Small intestine (tissue), 7 donors: ENCODE measurements around the gene SPCS2. TPM values are rescaled to one million over a fixed set of nuclear protein-coding genes. Genes with fewer than 3 reads are reported as not detected.
"Not testable (repeated sequence)": the region's sequence is repeated elsewhere in the genome, so short reads cannot be mapped to it uniquely, and the experiment has no call there.

Experiments used
- DNase-seq, 2 donors: peaks; one replicate each; pipeline versions ENCODE4 v3.0.0 to v3.0.0-alpha.2; 2013
- FAIRE-seq: peaks from 2 replicates; lab custom pipeline; 2012; peaks lifted over from hg19 to GRCh38; lab: Jason Lieb, UNC
- H3K27ac ChIP-seq, 3 donors: one replicate each; pipeline ENCODE4 v1.5.1; 2013; ENCODE audit warnings: low read length in 2 of 3, mild to moderate bottlenecking in 2 of 3, control low read depth in 1 of 3, inconsistent platforms in 1 of 3, low read depth in 1 of 3, moderate library complexity in 1 of 3
- H3K27me3 ChIP-seq, 3 donors: one replicate each; pipeline ENCODE4 v1.6.1; 2013; ENCODE audit warnings: low read length in 3 of 3, inconsistent platforms in 1 of 3; ENCODE audit not compliant: control insufficient read depth in 3 of 3, insufficient read depth in 3 of 3
- H3K36me3 ChIP-seq, 3 donors: one replicate each; pipeline ENCODE4 v1.6.1; 2013; ENCODE audit warnings: low read length in 3 of 3, inconsistent platforms in 1 of 3, low read depth in 1 of 3, mild to moderate bottlenecking in 1 of 3, moderate library complexity in 1 of 3; ENCODE audit not compliant: control insufficient read depth in 3 of 3, insufficient read depth in 2 of 3
- H3K4me1 ChIP-seq, 3 donors: one replicate each; pipeline ENCODE4 v1.6.1; 2013; ENCODE audit warnings: low read length in 2 of 3, inconsistent platforms in 1 of 3, low read depth in 1 of 3, mild to moderate bottlenecking in 1 of 3, moderate library complexity in 1 of 3; ENCODE audit not compliant: control insufficient read depth in 3 of 3, insufficient read depth in 2 of 3
- H3K4me3 ChIP-seq, 3 donors: one replicate each; pipeline ENCODE4 v1.5.1; 2013; ENCODE audit warnings: low read length in 3 of 3, control low read depth in 1 of 3, inconsistent platforms in 1 of 3, low read depth in 1 of 3, mild to moderate bottlenecking in 1 of 3, moderate library complexity in 1 of 3
- H3K9me3 ChIP-seq, 2 donors: one replicate each; pipeline ENCODE4 v1.6.1; 2013; ENCODE audit warnings: low read depth in 1 of 2, low read length in 1 of 2; ENCODE audit not compliant: control insufficient read depth in 2 of 2, insufficient read depth in 1 of 2
- WGBS, 3 donors: extraction: QIAGEN DNeasy Blood & Tissue Kit; methylation state at CpG; one replicate each; pipeline ENCODE4 v1.1.7; 2013; 5-methylcytosine and 5-hydroxymethylcytosine counted together
- polyA plus RNA-seq, 4 donors: library from polyadenylated mRNA; stranded (reverse) in 3 of 4; unstranded in 1 of 4; fragments of 200-250 nt in 3 of 4; fragments of 120-200 nt in 1 of 4; gene quantifications; one replicate each; pipeline versions ENCODE4 v1.2.1 to v1.2.3, GENCODE V29; 2013
- donor health status: healthy with polysubstance abuse.
- donor health status: control.
- donor health status: control.
- donor health status: Bipolar disorder and iron deficiency.
- donor health status: healthy.

The SPCS2 gene
- polyA plus RNA-seq, 4 donors: 37.3 to 210 (median 101) TPM

GRCh38 chr11:74952752-74953151 is 3.7 kb downstream of the SPCS2 start:
- DNase-seq (no peak), FAIRE-seq (no peak)
- Histone ChIP-seq H3K27me3 (no peaks in the 10 kb centered on the region), H3K4me1 (peaks cover 9 to 18% (median 12%) of the 10 kb centered on the region in 3 donors), H3K36me3 (peaks cover 0 to 8% (median 3%) of the 10 kb centered on the region in 3 donors), H3K4me3 (no peak overlapping the region), H3K27ac (no peak overlapping the region), H3K9me3 (no peaks in the 10 kb centered on the region)
- 71 to 76% (median 76%) methylated on average over 2 of the region's 2 CpGs for WGBS, 3 donors

GRCh38 chr11:74953451-74953850 is 4.4 kb downstream of the SPCS2 start:
- Histone ChIP-seq H3K27ac (peak overlapping the region in 1 of 3 donors; percentile 30), H3K4me3 (no peak overlapping the region), H3K4me1 (peaks cover 8 to 18% (median 9%) of the 10 kb centered on the region in 3 donors), H3K27me3 (no peaks in the 10 kb centered on the region), H3K36me3 (peaks cover 0 to 8% (median 3%) of the 10 kb centered on the region in 3 donors), H3K9me3 (no peaks in the 10 kb centered on the region)
- FAIRE-seq: no peak
- no peak for DNase-seq
- WGBS, 3 donors: 83 to 91% (median 84%) methylated on average over 5 of the region's 5 CpGs

GRCh38 chr11:74954199-74954598 is 5.1 kb downstream of the SPCS2 start:
- Histone ChIP-seq H3K27ac (peak overlapping the region in 1 of 3 donors; percentile 64), H3K36me3 (peaks cover 0 to 8% (median 3%) of the 10 kb centered on the region in 3 donors), H3K4me3 (no peak overlapping the region), H3K4me1 (peaks cover 8 to 18% (median 9%) of the 10 kb centered on the region in 3 donors), H3K27me3 (no peaks in the 10 kb centered on the region), H3K9me3 (no peaks in the 10 kb centered on the region)
- no peak for DNase-seq
- 90 to 96% (median 91%) methylated on average over 1 of the region's 1 CpG for WGBS, 3 donors
- no peak for FAIRE-seq

GRCh38 chr11:74956397-74957015 is 7.4 kb downstream of the SPCS2 start:
- DNase-seq (no peak), FAIRE-seq (no peak)
- H3K36me3 ChIP-seq: peaks cover 0 to 12% (median 3%) of the 10 kb centered on the region in 3 donors
- 54 to 81% (median 75%) methylated on average over 4 of the region's 4 CpGs for WGBS, 3 donors
- H3K27ac ChIP-seq: no peak overlapping the region
- H3K4me3 ChIP-seq: no peak overlapping the region
- no peaks in the 10 kb centered on the region for H3K9me3 ChIP-seq
- no peaks in the 10 kb centered on the region for H3K27me3 ChIP-seq
- H3K4me1 ChIP-seq: peaks cover 0 to 9% (median 2%) of the 10 kb centered on the region in 3 donors

GRCh38 chr11:74957937-74958629 is 9.0 kb downstream of the SPCS2 start:
- no peaks in the 10 kb centered on the region for H3K27me3 ChIP-seq
- DNase-seq (no peak), FAIRE-seq (no peak)
- WGBS, 3 donors: 91 to 93% (median 92%) methylated on average over 1 of the region's 1 CpG
- no peaks in the 10 kb centered on the region for H3K9me3 ChIP-seq
- peaks cover 0 to 3% (median 2%) of the 10 kb centered on the region in 3 donors for H3K4me1 ChIP-seq
- H3K4me3 ChIP-seq: no peak overlapping the region
- H3K36me3 ChIP-seq: peaks cover 0 to 14% (median 0%) of the 10 kb centered on the region in 3 donors
- no peak overlapping the region for H3K27ac ChIP-seq

- H3K9me3 ChIP-seq, H3K36me3 ChIP-seq, DNase-seq, H3K27me3 ChIP-seq, H3K4me1 ChIP-seq, H3K27ac ChIP-seq, H3K4me3 ChIP-seq, FAIRE-seq: not testable (repeated sequence)
- WGBS, 3 donors: 95 to 97% (median 96%) methylated on average over 6 of the region's 6 CpGs
These were observed 11.1 kb downstream of the SPCS2 start for GRCh38 chr11:74960128-74960527.

- 83 to 95% (median 91%) methylated on average over 5 of the region's 5 CpGs for WGBS, 3 donors
- no peaks in the 10 kb centered on the region for H3K9me3 ChIP-seq
- peaks cover 5 to 16% (median 6%) of the 10 kb centered on the region in 3 donors for H3K36me3 ChIP-seq
- no peak overlapping the region for H3K4me3 ChIP-seq
- H3K4me1 ChIP-seq: no peaks in the 10 kb centered on the region
- DNase-seq (no peak), FAIRE-seq (no peak)
- no peaks in the 10 kb centered on the region for H3K27me3 ChIP-seq
- no peak overlapping the region for H3K27ac ChIP-seq
These were observed 17.6 kb downstream of the SPCS2 start for GRCh38 chr11:74966651-74967050.

GRCh38 chr11:74970852-74971395 is 21.9 kb downstream of the SPCS2 start:
- 72 to 87% (median 86%) methylated on average over 1 of the region's 1 CpG for WGBS, 3 donors
- Histone ChIP-seq H3K27me3 (no peaks in the 10 kb centered on the region), H3K9me3 (no peaks in the 10 kb centered on the region), H3K36me3 (peaks cover 11 to 27% (median 21%) of the 10 kb centered on the region in 3 donors), H3K27ac (no peak overlapping the region), H3K4me3 (no peak overlapping the region), H3K4me1 (no peaks in the 10 kb centered on the region)
- FAIRE-seq: no peak
- DNase-seq: no peak
